Lower lobe of right lung (tissue), 2 donors: ENCODE data around the gene LRRTM4. TPM values are rescaled to one million over a fixed set of nuclear protein-coding genes. Genes with fewer than 3 reads are reported as not detected.

ENCODE experiments used
- ATAC-seq, 2 donors: fragments of 200-7000 bp; cut with Tn5 transposase; one replicate each; pipeline ENCODE4 v1.9.1; 2020 to 2022; ENCODE audit warnings: mild to moderate bottlenecking in 2 of 2, moderate library complexity in 2 of 2
- DNase-seq: peaks from one replicate; pipeline ENCODE4 v3.0.0-alpha.2; 2020
- H3K27ac ChIP-seq: fragments of 200-600 bp; one replicate; pipeline ENCODE4 v1.8.0; 2022
- H3K27me3 ChIP-seq: fragments of 200-600 bp; one replicate; pipeline ENCODE4 v1.8.0; 2022; ENCODE audit warnings: low read depth
- H3K36me3 ChIP-seq: fragments of 200-600 bp; one replicate; pipeline ENCODE4 v1.8.0; 2022; ENCODE audit warnings: mild to moderate bottlenecking
- H3K4me1 ChIP-seq: fragments of 200-600 bp; one replicate; pipeline ENCODE4 v1.8.0; 2022
- H3K4me3 ChIP-seq: fragments of 200-600 bp; one replicate; pipeline ENCODE4 v1.8.0; 2022; ENCODE audit warnings: mild to moderate bottlenecking
- H3K9me3 ChIP-seq: fragments of 200-600 bp; one replicate; pipeline ENCODE4 v1.8.0; 2022
- CTCF ChIP-seq: fragments of 200-600 bp; IDR thresholded peaks from one replicate; pipeline ENCODE4 v1.8.0; 2022; ENCODE audit warnings: antibody characterized with exemption, mild to moderate bottlenecking
- intact Hi-C: fragments of 100-400 bp; cut with DNase I; formaldehyde crosslinking; loops from one replicate; pipeline ENCODE4 v1.11.0; 2022
- total RNA-seq: library from RNA; stranded (reverse); fragmentation: NEBNext Ultra II Directional; extraction: Animal tissue kit (Norgen Biotek cat#: 25700); gene quantifications from one replicate; pipeline ENCODE4 v1.2.1, GENCODE V29; 2021
- donor health status: DM: no; HTN: yes; CAD: no; lungs with severe emphysema.

Gene LRRTM4
- total RNA-seq, 1 donor from 2014 or later: 0.77 TPM

- ATAC-seq: no peak
- Histone ChIP-seq H3K36me3 (no peaks in the 10 kb centered on the region), H3K9me3 (no peaks in the 10 kb centered on the region), H3K4me3 (no peak overlapping the region), H3K27me3 (no peaks in the 10 kb centered on the region), H3K27ac (no peak overlapping the region), H3K4me1 (no peaks in the 10 kb centered on the region)
- intact Hi-C loops: no loop called here
- DNase-seq: no peak
- no peak for TF ChIP-seq CTCF
Observed at GRCh38 chr2:77161009-77161408, 361.2 kb downstream of the LRRTM4 start.

- no peak for TF ChIP-seq CTCF
- Histone ChIP-seq H3K27ac (no peak overlapping the region), H3K36me3 (no peaks in the 10 kb centered on the region), H3K9me3 (no peaks in the 10 kb centered on the region), H3K4me3 (no peak overlapping the region), H3K27me3 (no peaks in the 10 kb centered on the region), H3K4me1 (no peaks in the 10 kb centered on the region)
- ATAC-seq: no peak
- no peak for DNase-seq
- intact Hi-C loops: no loop called here
Observed at GRCh38 chr2:77156599-77156998, 365.6 kb downstream of the LRRTM4 start.

- DNase-seq: no peak
- H3K27ac ChIP-seq: no peak overlapping the region
Observed at GRCh38 chr2:77155511-77155910, 366.7 kb downstream of the LRRTM4 start.

GRCh38 chr2:77149565-77149964 lies 372.6 kb downstream of the LRRTM4 start:
- Histone ChIP-seq H3K9me3 (no peaks in the 10 kb centered on the region), H3K27me3 (no peaks in the 10 kb centered on the region), H3K4me3 (no peak overlapping the region), H3K36me3 (no peaks in the 10 kb centered on the region), H3K4me1 (no peaks in the 10 kb centered on the region), H3K27ac (no peak overlapping the region)
- no peak for TF ChIP-seq CTCF
- ATAC-seq (no peak), DNase-seq (no peak)
- intact Hi-C loops: no loop called here

More at GRCh38 chr2:77155511-77155910, 366.7 kb downstream of the LRRTM4 start:
- H3K36me3 ChIP-seq: no peaks in the 10 kb centered on the region
- TF ChIP-seq CTCF: no peak
- intact Hi-C loops: no loop called here
- no peaks in the 10 kb centered on the region for H3K27me3 ChIP-seq
- H3K4me3 ChIP-seq: no peak overlapping the region
- no peaks in the 10 kb centered on the region for H3K9me3 ChIP-seq
- no peaks in the 10 kb centered on the region for H3K4me1 ChIP-seq
- no peak for ATAC-seq

GRCh38 chr2:77147153-77147552 lies 375.0 kb downstream of the LRRTM4 start:
- DNase-seq (no peak), ATAC-seq (no peak)
- TF ChIP-seq CTCF: no peak
- Histone ChIP-seq H3K27ac (no peak overlapping the region), H3K36me3 (no peaks in the 10 kb centered on the region), H3K27me3 (no peaks in the 10 kb centered on the region), H3K4me3 (no peak overlapping the region), H3K4me1 (no peaks in the 10 kb centered on the region), H3K9me3 (no peaks in the 10 kb centered on the region)
- intact Hi-C loops: no loop called here

GRCh38 chr2:77144772-77145171 lies 377.4 kb downstream of the LRRTM4 start:
- Histone ChIP-seq H3K36me3 (no peaks in the 10 kb centered on the region), H3K27ac (no peak overlapping the region), H3K9me3 (no peaks in the 10 kb centered on the region), H3K4me3 (no peak overlapping the region), H3K27me3 (no peaks in the 10 kb centered on the region), H3K4me1 (no peaks in the 10 kb centered on the region)
- ATAC-seq: no peak
- no peak for TF ChIP-seq CTCF
- intact Hi-C loops: no loop called here
- DNase-seq: no peak
